ENCODE results near the gene NEB. TPM values are rescaled to one million over a fixed set of nuclear protein-coding genes. Genes with fewer than 3 reads are reported as not detected.
"Not testable (repeated sequence)": the region's sequence is repeated elsewhere in the genome, so short reads cannot be mapped to it uniquely, and the experiment has no call there.

NEB gene
- polyA plus RNA-seq, 10 donors: 639 to 1,786 (median 1,117) TPM

- DNase-seq: no peak
Observed at GRCh38 chr2:151614159-151614558, 120.1 kb downstream of the NEB start.

- no peak for DNase-seq
Observed at GRCh38 chr2:151611351-151611750, 122.9 kb downstream of the NEB start.

DNA sequence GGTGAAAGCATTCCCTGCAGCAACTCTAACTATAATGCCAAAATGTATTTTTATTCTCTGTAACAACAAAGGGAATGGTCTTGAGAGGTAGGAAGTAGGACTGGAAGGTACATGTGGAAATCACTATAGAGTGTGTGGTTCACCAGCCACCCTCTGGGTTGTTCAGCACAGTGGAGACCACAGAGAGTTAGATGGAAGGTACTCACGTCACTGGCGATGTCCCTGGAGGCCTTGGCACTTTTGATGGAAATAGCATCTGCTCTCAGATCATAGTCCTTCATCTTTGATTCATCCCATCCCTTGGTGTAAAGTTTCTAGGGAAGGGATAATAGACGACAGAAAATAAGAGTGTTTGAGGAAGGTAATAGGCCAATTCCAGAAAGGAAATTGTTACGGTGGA is 124.0 kb downstream of the NEB start:
- no peak for DNase-seq

DNA sequence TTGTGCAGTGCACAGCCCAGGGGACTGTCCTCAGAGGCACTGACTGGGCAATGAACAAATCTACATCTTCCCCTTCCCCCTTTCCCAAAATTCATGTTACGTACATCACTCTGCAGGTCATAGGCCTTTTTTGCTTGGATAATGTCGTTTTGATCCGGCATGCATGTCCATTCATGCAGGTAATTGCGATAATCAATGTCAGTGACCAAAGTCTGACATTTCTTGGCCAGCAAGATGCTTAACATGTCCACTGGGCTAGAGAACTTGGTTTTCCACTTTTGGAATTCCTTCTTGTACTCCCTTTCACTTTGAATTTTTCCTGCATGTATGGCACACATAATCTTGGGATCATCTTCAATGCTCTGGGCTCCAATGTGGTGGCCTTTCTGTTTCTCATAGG is 124.6 kb downstream of the NEB start:
- no peak for DNase-seq

DNA sequence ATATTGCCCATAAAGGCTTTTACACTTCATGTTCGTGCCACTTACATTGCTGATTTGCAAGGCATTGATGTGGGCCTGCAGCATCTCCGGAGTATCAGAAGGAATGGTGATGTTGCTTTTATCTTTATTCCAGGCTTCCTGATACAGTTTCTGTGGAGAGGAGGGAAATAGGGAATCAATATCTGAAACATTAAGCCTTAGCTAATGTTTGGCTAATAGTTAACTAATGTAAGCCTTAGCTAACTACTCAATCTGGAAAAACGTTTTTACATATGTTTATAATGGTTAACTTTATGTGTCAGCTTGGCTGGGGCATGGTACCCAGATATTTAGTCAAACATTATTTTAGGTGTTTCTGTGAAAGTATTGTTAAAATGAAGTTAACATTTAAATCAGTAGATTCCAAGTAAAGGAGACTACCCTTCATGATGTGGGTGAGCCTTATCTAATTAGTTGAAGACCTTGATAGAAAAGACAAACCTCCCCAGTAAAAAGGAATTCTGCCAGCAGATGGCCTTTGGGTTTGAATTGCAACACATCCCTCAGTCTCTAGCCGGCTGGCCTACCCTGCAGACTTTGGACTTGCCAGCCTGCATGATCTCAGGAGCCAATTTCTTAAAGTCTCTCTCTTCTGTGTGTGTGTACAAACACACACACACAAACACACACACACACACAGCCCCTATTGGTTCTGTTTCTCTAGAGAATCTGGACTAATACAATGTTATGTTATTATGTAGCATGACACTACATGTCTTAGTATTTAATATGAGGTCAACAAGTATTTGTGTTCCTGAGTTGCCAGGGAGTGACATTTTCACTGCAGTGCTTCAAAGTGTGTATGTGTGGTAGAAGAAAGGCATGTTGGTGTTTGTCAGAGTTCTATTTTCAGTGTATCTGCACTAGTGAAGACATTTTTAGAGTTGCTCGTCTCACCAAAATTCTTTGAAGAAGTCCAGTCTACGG is 126.5 kb downstream of the NEB start:
- not testable (repeated sequence) for DNase-seq

DNA sequence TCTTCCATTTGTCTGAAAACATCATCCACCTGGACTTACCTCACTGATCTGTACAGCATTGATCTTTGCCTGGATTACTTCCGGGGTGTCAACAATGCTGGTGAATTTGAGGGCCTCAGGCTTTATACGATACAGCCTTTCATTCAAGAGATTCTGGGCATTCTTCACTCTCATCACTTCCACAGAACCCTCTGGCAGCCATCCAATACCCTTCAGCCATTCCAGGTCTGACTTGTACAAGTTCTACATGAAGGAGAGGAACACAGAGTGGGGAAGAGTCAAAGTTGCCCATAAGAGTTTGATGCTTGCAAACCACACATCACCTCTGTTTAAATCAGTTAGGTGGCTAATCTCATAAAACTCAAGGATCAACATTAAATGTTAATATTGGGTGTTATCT is 130.7 kb downstream of the NEB start:
- DNase-seq: not testable (repeated sequence)

DNA sequence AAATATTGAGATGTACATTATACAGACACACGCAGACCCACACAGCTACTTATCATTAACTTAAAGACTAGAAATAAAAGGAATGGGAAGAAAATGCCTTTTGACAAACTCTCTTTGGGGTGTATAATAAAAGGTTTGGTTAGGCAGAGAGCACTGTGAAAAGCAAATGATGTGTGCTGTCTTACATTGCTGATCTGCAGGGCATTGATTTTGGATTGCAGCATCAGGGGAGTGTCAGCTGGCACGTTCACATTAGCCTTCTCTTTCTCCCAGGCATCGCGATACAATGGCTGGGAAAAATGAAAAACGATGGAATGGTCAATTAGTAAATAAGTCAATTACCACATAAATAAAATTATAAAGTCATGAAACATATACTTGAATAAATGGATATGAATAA is 131.9 kb downstream of the NEB start:
- DNase-seq: not testable (repeated sequence)

GRCh38 chr2:151601803-151602202 is 132.5 kb downstream of the NEB start:
- DNase-seq: not testable (repeated sequence)

GRCh38 chr2:151596903-151597608 is 137.2 kb downstream of the NEB start:
- not testable (repeated sequence) for DNase-seq

GRCh38 chr2:151591908-151592255 is 142.4 kb downstream of the NEB start:
- DNase-seq: not testable (repeated sequence)

DNA sequence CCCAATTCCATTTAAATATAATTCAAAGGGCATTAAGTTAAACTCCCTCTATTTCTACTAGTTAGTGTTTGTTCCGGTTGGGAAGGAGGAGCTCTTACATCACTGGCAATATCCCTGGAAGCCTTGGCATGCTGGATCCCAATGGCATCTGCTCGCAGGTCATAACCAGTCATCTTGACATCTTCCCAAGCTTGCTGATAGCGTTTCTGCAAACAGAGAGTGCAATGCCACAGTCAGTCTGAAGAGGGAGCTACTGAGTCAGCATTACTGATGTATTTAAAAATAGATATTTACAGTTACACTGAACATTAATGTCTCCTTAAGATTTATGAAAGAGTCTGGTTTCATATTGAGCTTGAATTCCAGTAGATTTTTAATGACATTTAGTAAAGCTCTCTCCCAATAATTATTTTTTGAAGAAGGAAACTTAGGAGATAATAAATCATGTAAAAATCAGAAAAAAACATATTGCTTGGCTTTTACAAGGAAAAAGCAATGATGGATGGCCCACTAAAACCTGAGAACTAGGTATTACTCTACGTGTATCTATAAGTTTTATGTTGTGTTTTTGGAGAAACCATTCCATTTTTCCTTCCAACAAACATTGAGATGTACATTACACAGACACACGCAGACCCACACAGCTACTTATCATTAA is 142.9 kb downstream of the NEB start:
- not testable (repeated sequence) for DNase-seq

- not testable (repeated sequence) for DNase-seq
Observed at GRCh38 chr2:151581300-151581699, 153.0 kb downstream of the NEB start.

GRCh38 chr2:151580697-151581096 is 153.6 kb downstream of the NEB start:
- DNase-seq: not testable (repeated sequence)

- DNase-seq: no peak
Observed at GRCh38 chr2:151577116-151577515, 157.2 kb downstream of the NEB start.

DNA sequence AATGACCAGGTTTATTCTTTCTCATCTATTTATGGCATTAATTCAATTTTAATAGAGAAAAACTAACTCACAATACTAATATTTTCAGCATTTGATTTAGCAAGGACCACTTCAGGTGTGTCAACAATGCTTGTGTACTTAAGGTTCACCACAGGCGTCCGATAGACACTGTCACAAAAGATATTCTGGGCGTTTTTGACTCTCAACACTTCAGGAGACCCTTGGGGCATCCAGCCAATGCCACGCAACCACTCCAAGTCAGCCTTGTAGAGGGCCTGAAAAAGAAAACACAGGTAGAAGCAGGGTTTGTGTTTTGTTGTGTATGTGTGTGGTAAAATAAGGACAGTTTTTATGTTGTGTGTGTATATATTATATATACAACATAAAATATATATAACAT is 158.2 kb downstream of the NEB start:
- no peak for DNase-seq

DNA sequence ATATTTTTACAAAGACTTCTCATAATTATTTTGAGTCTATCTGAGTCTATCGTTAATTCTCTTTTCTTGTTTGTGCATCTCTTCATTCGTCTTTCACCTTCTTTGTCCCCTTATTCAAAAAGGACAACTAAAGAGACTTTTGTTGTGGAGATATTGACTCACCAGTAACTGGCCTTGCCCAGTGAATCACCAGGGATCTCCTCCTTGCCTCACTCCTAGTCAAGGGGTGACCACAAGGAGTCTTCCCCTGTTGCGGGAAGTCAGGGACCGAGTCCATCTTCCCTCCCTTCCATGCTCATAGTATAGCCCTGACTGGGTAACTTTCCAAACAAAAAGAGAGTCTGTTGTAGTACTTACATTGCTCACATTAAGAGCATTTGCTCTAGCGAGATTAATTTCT is 158.9 kb downstream of the NEB start:
- no peak for DNase-seq

DNA sequence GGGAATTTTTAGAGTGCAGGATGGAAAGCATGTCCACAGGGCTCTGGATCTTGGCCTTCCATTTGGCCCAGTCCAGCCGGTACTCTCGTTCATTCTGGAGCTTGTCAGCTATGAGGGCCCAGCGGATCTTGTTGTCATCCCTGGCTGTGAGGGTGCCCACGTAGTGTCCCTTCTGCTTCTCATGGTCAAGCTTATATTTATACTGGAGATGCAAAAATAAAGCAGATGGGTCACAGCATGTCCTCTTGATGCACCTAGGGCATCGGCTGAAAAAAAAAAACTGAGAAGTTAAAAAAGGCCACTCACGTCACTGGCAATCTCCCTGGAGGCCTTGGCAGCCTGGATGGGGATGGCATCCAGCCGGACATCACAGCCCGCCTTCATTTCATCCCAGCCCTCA is 164.1 kb downstream of the NEB start:
- DNase-seq: no peak

DNA sequence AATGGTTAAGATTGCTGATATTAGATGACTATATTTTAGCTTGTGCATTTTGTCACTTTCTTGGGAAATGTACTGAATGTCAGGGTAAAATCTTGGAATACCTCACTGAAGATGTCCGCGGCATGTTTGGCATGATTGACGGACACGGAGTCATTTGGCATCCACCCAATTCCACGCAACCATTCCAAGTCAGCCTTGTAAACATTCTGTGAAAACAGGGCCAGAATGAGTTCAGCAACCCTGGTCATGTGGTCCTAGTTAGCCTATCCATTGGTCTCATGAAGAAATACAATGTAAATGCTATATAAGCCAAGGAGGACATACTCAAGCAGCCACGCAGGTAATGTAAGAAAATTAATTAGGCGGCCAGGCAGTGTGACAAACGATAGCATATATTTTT is 165.1 kb downstream of the NEB start:
- DNase-seq: no peak

DNA sequence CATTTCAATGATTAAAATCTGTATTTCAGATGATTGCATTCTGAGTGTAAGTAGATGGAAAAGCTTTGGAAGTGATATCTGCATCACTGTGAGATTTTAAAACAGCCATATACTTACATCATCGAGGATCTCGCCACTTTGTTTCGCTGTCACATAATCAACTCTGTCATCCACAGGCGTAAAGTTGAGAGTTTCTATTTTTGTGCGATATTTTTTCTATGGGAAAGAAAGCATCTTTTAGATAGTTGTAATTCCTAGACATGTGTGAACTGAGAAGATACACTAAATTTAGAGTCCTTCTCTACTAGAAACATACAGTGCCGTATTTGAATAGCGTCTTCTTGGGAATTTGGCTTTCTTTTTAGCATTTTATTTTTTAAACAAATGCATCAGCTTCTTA is 165.8 kb downstream of the NEB start:
- no peak for DNase-seq

DNA sequence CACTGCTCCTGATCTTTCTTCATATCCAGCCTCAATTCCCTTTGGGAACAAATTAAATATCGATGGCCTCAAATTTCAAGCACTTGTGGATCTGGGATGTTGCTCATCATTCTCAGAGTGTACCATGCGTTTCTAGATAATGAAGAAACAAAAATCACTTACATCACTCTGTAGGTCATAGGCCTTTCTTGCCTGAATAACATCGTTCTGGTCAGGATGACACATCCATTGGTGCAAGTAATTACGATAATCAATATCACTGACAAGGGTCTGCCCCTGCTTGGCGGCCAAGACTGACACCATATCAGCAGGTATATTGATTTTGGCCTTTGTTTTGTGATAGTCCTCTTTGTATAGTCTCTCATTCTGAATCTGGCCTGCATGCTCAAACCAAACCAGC is 167.3 kb downstream of the NEB start:
- DNase-seq: no peak

DNA sequence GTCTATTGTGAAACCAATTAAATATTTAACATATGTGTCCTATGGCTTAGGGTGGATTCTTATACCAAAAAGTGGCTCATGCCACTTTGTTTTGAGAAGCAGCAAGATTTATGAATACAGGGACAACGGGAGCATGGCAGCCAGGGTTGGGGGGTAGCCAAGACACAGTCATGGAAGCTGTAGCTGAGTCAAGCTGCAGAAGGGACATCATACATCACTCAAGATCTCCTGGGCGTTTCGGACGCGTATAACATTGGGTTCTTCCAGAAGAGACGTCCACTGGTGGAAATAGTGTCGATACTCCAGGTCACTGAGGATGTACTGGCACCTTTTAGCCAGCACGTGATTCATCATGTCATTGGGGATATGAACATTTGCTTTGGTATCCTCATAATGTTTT is 171.9 kb downstream of the NEB start:
- DNase-seq: no peak

GRCh38 chr2:151560289-151560688 is 174.0 kb downstream of the NEB start:
- peak; percentile 14 to 43 (median 32) for DNase-seq

DNA sequence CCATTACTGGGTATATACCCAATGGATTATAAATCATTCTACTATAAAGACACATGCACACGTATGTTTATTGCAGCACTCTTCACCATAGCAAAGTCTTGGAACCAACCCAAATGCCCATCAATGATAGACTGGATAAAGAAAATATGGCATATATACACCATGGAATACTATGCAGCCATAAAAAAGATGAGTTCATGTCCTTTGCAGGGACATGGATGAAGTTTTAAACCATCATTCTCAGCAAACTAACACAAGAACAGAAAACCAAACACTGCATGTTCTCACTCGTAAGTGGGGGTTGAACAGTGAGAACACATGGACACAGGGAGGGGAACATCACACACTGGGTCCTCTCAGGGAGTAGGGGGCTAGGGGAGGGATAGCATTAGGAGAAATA is 174.8 kb downstream of the NEB start:
- not testable (repeated sequence) for DNase-seq

All from muscle of back (tissue), 11 donors.